GM12891 (cell line): ENCODE data around the gene STARD5.

Experiments used
- POLR2A ChIP-seq: IDR thresholded peaks from 2 replicates; pipeline ENCODE4 v1.6.1; 2011; ENCODE audit warnings: low read depth, low read length, control low read depth
- POLR2AphosphoS5 ChIP-seq: IDR thresholded peaks from 2 replicates; pipeline ENCODE4 v1.6.1; 2011; ENCODE audit warnings: low read depth, low read length, control low read depth
- TAF1 ChIP-seq: IDR thresholded peaks from 2 replicates; pipeline ENCODE4 v1.6.1; 2011; ENCODE audit warnings: low read depth, low read length, control low read depth

DNA sequence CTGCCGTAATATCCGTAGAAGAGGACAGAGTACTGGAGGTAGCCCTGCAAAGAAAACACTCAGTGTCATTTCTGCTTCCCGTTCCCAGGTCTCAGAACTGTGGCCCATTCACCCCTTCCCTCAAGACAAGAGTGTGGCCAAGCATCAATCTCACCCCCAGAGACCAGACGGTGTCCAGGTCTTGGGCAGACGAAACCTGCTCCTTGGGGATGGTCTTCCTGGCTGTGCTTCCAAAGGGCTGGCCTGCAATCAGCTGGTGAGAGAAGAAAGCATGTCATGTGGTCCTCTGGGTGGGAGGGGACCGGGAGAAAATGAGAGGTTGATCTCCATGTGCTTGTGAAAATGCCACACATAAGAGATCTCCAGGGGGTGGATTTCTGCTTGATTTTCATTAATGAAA lies 34.3 kb upstream of the STARD5 start:
- TF ChIP-seq POLR2A (no peak), POLR2AphosphoS5 (no peak), TAF1 (no peak)
